Thyroid gland (tissue), 4 donors: Measurements from ENCODE around the gene SPATA31E1.

Source experiments
- POLR2A ChIP-seq, 2 donors: fragments of 450-650 bp; IDR thresholded peaks; one replicate each; pipeline ENCODE4 v1.6.1; 2017; ENCODE audit warnings: antibody characterized with exemption in 2 of 2, mild to moderate bottlenecking in 2 of 2, moderate library complexity in 1 of 2
- TF ChIP-seq, protein P1 (sequence below), 6 experiments: fragments of 200-600 bp in 3 of 6; fragments of 450-650 bp in 3 of 6; sonication (generic) in 3 of 6; IDR thresholded peaks; one replicate each; pipeline ENCODE4 v1.5.1; 2016 to 2019; ENCODE audit warnings: antibody characterized with exemption in 6 of 6, mild to moderate bottlenecking in 2 of 6, inconsistent platforms in 1 of 6, moderate library complexity in 1 of 6

DNA sequence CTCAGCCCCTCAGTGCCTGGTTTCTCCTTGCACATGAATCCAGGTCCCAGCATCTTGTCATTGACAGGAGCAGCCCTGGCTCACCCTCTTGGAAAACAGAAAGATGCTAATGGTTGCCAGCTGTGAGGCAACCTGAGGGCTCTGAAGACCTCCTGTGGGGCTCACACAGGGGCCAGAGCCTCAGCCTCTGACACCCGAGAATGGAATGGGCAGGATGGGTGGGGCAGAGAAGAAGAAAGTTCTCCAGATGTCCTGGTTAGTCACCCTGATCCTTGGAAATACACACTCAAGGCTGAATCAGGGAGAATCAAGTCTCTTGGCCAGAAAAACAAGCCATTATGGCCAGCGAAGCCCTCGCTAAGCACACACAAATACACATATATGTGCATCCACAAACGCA, 32.3 kb upstream of the SPATA31E1 start:
- TF ChIP-seq, protein P1, sequence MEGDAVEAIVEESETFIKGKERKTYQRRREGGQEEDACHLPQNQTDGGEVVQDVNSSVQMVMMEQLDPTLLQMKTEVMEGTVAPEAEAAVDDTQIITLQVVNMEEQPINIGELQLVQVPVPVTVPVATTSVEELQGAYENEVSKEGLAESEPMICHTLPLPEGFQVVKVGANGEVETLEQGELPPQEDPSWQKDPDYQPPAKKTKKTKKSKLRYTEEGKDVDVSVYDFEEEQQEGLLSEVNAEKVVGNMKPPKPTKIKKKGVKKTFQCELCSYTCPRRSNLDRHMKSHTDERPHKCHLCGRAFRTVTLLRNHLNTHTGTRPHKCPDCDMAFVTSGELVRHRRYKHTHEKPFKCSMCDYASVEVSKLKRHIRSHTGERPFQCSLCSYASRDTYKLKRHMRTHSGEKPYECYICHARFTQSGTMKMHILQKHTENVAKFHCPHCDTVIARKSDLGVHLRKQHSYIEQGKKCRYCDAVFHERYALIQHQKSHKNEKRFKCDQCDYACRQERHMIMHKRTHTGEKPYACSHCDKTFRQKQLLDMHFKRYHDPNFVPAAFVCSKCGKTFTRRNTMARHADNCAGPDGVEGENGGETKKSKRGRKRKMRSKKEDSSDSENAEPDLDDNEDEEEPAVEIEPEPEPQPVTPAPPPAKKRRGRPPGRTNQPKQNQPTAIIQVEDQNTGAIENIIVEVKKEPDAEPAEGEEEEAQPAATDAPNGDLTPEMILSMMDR (IDR thresholded peaks at IDR 0.05) = no peak
- TF ChIP-seq POLR2A (IDR thresholded peaks at IDR 0.05) = no peak
